Superior temporal gyrus (tissue), 1 donor: Measurements from ENCODE around the gene RASL10B.

Experiments used
- DNase-seq: peaks from one replicate; pipeline ENCODE4 v3.0.0-alpha.2; 2016; ENCODE audit errors: extremely low spot score

RASL10B gene

DNA sequence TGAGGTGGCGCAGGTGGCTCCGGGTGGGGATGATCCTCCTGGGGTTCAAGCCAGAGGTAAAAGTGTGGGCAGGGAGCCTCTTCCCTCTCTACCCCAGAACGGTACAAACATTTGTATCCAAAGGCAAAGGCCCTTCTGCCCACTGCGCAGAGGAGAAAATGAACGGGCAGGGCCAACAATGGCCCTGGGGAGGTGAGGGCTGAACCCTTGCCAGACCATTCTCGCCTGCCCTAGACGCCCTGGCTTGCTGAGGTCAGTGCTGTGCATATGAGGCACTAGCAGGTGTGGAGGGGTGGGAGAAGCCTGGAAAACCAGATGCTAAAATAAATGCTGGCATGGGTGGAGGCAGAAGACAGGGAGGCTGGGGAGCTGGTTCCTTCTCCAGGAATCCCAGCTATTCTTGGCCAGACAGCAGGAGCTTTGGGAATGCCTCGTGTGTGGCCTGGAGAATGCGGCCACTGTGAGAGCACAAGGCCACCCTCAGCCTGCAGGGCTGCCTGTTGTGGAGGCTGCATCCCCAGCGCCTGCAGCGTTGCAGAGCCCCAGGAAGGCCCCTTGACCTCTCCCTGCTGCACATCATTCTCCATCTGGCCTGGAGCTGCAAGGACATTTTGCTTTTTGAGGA lies 33.8 kb downstream of the RASL10B start:
- no peak for DNase-seq

DNA sequence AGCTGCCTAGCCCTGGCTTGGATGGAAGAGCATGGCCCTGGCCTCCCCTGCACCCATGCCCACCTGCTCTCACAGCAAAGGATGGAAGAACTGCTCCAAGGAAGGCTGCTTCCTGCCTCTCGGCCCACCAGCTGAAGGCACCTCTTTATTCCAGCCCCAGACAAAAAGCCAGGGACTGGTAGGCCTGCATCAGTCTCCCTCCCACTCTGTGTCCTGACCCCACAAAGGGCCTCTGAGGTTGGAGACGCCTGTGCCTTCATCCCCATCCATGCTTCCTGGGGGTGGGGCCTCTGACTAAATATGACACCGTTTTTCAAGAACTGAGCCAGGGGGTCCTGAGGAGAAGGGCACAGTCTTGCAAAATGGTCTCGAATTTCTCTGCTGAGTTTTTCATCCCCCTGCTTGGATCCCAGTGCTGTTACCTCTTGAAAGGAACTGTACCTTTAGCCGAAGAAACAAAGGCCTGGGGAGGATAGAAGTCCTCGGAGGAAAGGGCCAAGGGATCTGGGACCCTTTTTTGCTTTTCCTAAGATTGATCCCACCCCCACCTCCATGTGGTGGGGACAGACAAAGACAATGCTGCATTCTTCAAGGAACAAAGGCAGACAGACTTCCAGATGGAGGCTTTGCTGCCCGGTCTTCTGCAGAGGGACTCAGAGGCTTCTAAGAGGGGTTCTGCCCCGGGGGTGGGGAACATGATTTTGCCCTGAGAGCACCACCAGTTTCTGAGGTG lies 34.5 kb downstream of the RASL10B start:
- no peak for DNase-seq

DNA sequence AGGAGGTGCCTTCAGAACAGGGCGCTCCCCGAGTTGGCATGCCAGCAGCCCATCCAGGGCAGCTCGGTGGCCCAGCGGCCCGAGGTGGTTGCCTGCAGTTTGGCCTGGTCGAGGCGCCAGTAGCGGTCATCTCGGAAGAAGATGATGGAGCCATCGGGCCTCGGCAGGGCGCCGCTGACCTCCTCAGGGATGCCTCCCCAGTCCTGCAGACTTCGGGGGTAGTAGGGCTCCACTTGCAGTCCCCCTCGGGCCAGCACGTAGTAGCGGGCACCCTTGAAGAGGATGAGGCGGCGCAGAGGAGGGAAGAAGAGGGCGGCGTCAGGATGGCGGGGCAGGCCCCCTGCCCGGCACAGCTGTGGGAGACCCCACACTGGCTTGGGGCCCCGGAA lies 35.0 kb downstream of the RASL10B start:
- DNase-seq: no peak

DNA sequence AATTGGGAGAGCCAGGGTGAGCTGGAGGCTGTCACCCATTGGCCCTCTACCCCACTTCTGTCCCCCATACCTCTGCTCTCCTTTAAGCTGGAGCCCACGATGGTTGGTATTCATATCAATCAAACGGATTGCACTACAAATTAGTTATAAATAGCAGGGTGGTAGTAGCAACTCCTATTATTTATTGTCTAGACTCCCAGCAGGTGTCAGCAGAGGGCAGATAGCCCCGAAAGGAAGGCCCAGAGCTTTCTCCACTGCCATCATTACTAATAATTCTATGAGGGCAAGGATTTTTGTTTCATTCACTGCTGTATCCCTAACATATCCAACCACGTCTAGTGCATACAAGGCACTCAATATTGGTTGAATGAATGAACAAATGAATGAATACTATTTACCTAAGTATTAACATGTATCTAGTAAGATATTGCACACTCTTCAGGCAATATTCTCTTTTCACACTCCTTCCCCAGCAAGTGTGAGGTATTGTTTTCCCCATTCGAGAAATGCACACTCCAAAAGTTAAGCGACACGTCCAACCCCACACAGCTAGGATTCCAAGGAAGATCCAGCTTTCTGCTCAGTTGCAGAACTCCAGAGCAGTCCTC lies 35.6 kb downstream of the RASL10B start:
- DNase-seq: peak; percentile 41

DNA sequence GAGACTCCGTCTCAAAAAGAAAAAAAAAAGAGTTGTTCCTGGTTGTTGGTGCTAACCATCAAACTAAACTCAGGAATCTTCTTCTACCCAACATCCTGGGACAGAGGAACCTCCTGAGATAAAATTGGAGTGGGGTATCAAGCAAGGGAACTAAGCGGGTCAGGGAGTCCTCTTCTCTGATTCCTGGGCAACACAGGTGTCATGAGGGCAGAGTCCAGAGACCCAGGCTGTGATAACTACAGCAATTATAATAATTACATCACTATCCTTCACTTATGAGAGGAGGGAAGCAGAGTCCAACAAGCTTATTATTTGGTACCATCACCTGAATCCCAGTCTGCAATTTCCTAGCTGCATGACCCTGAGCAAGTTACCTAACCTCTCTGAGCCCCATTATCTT lies 37.4 kb downstream of the RASL10B start:
- DNase-seq: no peak

DNA sequence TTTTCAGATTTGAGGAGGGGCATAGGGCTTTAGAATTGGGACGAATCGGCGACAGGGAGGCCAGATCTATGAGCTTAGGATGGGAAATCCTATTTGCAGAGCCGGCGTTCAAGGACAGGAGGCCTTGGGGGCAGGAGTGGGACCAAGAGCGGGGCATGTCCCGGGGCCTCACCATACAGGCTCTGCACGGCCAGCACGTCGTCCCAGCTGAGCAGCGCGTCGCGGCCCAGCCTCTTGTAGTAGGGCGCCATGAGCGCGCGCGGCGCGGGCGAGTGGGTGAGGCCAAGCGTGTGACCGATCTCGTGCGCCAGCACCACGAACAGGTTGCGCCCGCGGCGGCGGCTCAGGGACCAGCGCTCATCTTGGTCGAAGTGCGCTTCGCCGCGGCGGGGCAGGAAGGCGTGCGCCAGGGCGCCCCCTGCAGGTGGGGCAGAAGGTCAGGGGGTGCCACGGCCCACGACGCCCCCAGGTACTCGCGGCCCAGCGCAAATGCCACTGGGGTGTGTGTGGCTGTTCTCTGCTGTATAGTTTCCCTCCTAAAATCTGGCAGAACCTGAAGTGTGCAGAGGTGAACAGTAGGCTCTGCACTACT lies 38.6 kb downstream of the RASL10B start:
- DNase-seq: no peak

DNA sequence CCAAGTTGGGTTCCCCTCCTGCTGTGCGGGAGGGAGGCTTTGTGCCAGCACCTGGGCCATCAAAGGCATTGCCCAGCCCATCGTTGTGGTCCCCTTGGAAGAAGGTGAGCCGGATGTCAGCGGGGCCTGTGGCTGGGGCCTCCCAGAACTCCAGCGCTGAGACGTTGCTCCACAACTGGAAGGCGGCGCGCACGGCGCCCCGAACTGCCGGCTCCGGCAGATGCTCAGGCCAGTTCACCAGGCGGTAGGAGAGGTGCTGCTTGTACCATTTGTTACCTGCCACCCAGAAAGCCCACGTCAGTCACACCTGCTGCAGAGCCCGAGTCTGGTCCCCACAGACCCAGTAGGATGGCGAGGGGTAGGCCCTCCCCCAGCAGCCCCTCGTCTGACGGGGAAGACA lies 41.7 kb downstream of the RASL10B start:
- no peak for DNase-seq

DNA sequence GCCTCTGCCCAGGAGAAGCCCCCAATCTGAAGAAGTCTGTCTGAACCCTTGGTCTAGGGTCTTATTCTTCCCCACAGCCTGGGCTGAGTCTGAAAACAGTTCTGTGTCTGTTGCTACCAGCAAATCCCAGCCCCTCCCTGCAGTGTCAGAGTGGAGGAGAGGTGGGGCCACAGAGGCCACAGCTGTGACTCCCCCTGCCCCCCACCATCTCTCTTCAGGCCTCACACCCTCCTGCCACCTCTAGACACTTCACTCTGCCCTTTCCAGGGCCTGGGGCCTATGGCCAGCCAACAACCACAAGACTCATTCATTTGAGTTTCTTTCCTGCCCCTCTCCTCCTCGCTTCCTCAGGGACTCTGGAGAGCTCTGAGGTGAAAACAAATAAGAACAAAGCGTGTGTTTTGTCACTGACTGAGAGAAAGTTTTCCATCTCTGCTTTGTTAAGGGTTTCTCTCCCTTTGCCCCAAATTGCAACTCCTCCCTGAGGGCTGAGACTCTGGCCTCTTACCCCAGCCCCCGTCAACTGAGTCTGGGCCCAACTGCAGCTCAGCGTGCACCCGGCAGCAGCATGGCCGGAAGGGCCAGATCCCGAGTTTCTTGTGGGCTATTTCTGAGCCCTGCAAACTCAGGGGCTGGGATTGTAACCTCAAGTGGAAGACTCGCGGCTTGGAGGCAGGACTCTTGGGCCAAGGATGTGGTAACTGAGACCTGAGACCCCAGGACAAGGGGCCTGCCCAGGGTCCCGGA lies 42.4 kb downstream of the RASL10B start:
- DNase-seq: no peak

DNA sequence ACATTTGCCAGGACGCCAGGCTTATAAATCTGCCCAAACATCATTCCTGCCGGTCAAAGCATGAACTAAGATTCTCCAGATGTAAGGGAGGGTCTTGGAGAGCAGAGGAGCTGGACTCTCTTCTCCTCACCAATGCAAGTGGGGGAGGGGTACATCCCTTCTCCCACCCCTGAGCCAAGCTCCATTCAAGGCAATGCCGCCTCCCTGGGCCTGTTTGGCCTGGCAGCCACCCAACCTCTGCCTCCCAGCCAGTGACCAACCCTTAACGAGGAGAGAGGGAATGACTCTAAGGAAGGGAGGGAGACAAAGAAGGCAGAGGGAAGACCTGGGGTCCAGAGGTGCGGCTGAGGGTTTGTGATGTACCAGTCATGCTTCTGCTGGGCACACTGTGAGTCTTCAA lies 43.1 kb downstream of the RASL10B start:
- no peak for DNase-seq

DNA sequence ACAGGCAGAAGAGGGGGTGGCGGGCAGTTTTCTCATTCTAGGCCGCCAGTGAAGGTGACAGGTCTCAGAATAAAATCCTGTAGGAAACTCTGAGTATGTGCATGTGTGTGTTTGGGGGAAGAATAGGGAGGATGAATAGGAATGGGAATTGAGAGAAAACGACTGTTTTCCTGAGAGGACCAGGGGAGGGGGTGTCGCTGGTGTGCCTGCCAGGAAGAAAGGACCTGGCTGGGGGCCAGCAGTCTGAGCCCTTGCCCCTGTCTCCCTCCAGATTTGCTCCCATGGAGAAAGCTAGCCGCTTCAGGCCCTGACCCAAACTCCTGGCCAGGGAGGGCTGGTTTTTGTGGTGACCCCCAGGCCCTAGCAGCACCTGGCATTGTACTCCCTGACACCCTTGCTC lies 43.6 kb downstream of the RASL10B start:
- DNase-seq: no peak

DNA sequence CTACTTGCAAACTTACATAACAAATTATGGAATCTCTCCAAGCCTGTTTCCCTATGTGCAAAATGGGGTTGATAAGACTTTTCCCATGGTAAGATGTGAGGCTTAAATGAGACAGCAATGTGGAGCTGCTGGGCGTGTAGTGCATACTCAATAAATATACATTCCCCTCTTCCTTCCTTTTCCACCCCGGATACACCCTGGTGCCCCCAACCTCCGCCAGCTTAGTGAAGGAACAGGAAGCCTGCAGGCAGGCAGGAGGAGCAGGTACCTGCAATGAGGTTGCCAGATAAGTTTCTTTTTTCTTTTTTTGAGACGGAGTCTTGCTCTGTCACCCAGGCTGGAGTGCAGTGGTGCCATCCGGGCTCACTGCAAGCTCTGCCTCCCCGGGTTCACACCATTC lies 44.1 kb downstream of the RASL10B start:
- DNase-seq: no peak

DNA sequence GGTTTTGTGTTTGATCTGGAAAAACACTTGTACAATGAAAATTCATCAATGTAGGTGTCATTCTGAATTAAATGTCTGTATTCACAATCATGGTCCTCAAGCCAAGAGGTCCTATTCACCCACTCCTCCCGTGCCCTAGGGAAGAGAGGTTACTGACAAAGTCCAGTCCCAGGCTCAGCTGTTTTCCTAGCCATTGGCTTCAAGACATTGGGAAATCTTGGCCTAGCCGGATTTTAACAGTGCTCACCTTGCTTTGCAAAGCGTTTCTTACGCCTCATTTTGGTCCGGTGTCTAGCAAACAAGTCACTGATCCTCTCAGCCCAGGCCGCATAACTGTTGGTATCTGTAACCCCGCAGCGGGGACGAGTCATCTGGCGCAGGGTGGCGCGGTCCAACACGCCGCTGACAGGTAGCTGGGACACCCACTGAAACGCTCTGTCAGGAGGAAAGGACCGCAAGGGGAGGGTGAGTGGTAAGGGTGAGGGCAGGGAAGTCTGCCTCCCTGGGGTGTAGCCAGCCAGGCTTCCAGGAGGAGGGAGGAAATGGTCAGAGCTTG lies 47.3 kb downstream of the RASL10B start:
- DNase-seq: no peak

DNA sequence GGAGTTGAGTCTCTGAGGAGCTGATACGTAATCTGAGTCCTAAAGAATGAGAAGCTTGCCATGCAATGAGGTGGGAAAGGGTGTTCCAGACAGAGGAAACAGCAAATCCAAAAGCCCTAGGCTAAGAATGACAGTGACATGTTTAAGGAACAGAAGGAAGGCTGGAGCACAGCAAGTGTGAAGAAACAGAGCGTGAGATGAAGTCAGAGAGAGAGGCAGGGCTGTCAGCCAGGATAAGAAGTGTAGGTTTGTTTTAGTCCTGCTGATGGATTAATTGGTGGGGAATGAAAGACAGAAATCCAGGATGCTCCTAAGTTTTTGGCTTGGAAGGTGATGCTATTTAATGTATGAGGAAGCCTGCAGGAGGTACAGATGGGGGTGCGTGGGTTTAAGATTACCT lies 49.5 kb downstream of the RASL10B start:
- DNase-seq: no peak

DNA sequence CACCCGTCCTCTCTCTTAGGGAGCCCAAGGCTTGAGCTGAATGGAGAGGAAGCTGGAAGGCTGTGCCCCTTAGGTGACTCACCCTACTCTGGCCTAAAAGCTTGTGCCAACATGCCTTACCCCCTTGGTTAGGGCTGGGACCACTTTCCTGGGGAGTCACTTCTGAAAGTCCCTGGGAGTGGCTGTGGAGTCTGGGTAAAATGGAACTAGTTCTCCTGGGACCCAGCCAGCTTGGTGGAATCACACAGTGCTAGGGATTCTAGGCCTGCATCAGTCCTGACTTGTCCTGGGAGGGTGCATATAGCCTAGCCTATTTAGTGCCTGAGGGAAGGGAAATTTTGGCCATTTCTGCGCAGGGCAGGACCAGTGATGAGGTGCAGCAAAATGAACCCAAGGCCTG lies 53.5 kb downstream of the RASL10B start:
- DNase-seq: no peak

DNA sequence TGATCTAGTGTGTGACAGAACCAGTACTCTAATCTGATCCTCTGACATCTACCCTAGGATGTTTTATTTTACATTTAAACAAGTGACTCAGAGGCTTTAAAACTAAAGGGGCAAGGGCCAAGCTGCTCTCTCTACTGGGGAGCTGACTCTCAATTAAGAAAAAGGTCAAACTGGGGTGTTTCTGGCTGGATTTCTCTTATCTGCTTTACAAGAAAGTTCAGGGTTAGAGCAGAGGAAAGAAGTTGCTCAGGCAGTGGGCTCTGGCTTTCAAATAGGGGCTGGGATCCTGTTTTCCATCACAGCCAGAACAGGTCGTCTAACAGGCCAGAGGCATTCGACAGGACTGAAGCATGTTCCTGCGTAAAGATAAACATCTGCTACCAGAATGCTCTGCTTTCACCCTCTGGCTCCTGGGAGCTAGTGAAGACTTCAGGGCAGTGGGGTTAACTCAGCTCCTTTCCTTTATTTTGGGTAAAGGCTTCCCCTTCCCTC lies 55.5 kb downstream of the RASL10B start:
- no peak for DNase-seq

DNA sequence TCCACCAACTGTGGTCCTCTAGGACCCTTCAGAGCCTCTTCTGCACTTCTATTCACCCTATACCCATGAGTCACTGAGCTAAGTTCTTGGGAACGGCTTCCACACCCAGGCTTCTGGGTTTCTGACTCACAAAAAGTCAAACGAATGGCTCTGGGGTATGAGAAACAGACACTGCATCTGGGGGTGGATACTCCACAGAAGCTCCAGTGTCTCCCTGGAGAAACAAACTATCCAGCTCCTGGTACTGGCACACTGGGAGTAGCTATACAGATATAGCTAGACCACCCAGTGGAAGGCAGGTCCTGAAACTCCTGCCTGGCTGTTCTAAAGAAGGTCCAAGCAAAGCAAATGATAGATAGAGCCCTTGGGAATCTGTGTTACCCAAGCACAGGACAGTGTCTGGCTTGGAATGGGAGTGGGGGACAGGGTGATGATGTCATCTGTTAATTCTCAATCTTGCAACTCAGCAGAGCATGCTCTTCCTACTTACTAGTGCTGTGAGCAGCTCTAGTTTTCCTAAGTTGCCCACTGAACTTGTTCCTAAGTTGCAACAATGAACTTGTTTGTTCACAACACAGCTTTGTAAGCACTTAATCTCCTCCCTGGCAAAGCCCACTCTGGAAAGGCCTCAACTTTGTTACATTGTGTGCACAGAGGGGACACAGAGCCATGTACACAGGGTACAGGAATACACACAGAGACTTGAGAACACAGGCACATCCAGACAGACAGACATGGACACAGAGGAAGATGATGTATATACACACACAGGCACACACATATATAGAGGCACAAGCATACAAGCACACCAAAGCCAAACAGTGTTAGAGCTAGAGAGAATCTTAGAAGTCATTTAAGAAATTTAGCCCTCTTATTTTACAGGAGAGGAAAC lies 57.3 kb downstream of the RASL10B start:
- no peak for DNase-seq

DNA sequence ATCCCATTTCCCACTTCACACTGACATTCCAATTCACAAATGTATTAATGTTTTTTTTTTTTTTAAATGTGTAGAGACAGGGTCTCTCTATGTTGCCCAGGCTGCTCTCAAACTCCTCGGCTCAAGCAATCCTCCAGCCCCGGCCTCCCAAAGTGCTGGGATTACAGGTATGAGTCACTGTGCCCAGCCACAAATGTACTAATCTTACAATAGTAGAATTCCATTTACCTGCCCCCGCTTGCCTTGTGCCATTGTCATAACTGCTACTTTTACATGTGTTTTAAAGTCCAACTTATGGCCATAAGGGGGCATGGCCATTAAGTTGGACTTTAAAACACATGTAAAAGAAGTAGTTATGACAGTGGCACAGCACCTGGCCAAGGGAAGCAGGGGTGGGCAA lies 59.4 kb downstream of the RASL10B start:
- no peak for DNase-seq

DNA sequence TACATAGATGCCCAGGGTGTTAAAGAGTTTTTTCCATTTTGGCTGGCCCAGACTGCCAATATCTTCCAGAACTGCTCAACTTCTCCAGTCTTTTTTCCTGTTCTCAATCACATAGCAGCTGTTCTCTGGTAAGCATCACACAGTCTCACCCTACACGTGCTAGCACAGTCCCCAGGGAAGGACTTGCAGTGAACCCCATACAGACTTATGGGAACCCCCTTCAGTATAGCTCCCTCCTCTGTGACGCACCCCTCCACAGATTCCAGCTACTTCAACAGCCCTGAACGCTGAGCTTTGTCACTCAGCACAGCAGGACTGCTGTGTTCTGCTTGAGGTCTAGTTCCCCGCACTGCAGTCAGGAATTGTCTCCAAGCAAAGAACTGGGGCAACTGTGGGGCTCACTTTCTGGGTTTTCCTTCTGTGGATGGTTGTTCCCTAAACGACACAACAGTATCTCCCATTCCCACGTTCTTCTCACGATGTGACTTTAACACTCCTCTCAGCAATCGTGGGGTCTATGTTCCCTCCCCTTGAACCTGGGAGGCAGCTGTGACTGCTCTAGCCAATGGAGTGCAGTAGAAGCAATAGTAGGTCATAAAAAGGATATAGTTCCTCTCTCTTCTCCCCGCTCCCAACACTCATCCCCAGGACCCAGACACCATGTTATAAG lies 60.4 kb downstream of the RASL10B start:
- no peak for DNase-seq
